Measurements from ENCODE around the gene HSD3B7.
A peak's percentile ranks its signal among the peaks of the same experiment; 100 is the strongest.

Gene HSD3B7

GRCh38 chr16:30958175-30959079 lies 26.6 kb upstream of the HSD3B7 start (continued):
- peak; percentile 68 for TF ChIP-seq SP2 (tag by site-specific recombination; IDR thresholded peaks at IDR 0.05)
- TF ChIP-seq ZNF202 (tag by site-specific recombination; IDR thresholded peaks at IDR 0.05; ENCODE audit: borderline replicate concordance), result no peak
- TF ChIP-seq ZBTB20 (tag by site-specific recombination; IDR thresholded peaks at IDR 0.05), result no peak
- TF ChIP-seq ZSCAN30 (tag by site-specific recombination; IDR thresholded peaks at IDR 0.05), result no peak
- no peak for TF ChIP-seq ZNF16 (tag by site-specific recombination; IDR thresholded peaks at IDR 0.05; ENCODE audit: low read depth)
- TF ChIP-seq ZNF777 (tag by site-specific recombination; IDR thresholded peaks at IDR 0.05; ENCODE audit: borderline replicate concordance), result no peak
- no peak for TF ChIP-seq ZFP3 (tag by site-specific recombination; IDR thresholded peaks at IDR 0.05; ENCODE audit: low read depth)
- TF ChIP-seq ZNF623 (tag by site-specific recombination; IDR thresholded peaks at IDR 0.05), result no peak
- no peak for TF ChIP-seq CTCF (tag by site-specific recombination; IDR thresholded peaks at IDR 0.05)
- TF ChIP-seq ZBTB11 (tag by site-specific recombination; conservative IDR thresholded peaks at IDR 0.05; ENCODE audit: low read depth), result 0 out of 2 replicates have a peak, but pooled peaks have one; percentile 26
- TF ChIP-seq ZSCAN18 (tag by site-specific recombination; IDR thresholded peaks at IDR 0.05), result no peak
- no peak for TF ChIP-seq ZNF112 (tag by site-specific recombination; IDR thresholded peaks at IDR 0.05)
- TF ChIP-seq KLF7 (tag by site-specific recombination; IDR thresholded peaks at IDR 0.05; ENCODE audit: borderline replicate concordance), result 0 out of 2 replicates have a peak, but pooled peaks have one; percentile 39
- no peak for TF ChIP-seq TSHZ1 (tag by site-specific recombination; IDR thresholded peaks at IDR 0.05; ENCODE audit: borderline replicate concordance)
- TF ChIP-seq KLF9 (tag by site-specific recombination; IDR thresholded peaks at IDR 0.05; ENCODE audit: low read depth), result peak; percentile 72
- no peak for TF ChIP-seq ZNF146 (tag by site-specific recombination; IDR thresholded peaks at IDR 0.05)
- no peak for TF ChIP-seq ZNF510 (tag by site-specific recombination; IDR thresholded peaks at IDR 0.05; ENCODE audit: insufficient replicate concordance)
